ENCODE results near the gene C5orf46.

C5orf46 gene

DNA sequence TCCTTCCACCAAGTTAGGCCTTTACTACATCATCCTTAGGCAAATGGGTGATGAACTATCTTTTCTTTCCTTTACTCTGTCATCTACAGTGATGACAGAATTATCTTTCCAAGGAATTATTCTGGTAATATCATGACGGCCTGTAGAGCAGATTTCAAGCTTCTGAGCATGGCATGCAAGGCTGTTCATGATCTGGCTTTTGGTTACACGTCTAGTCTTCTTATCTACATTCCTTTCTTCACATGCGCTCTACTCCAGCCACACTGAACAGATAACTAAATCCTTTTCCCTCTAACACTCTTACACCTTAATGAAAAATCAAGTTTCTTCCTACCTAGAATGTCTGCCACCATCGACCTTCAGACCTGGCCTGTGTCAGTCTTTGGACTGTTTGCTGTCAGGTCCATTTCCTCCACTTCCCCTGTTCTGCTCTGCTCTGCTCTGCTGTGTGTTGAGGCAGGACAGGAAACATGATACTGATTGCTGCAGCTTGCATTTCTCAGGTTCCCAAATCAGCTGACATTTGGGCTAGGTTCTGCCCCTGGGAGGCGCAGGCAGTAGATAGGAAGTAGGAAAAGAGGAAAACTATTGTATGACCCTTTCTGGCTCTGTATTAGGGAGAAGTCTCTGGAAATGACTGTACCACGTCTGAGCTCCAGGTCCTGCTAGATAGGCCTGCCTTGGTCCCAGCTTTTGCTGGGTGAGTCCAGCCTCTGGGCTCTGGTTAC lies 23.6 kb downstream of the C5orf46 start:
- Histone ChIP-seq H3K4me3 (ENCODE audit: low read length) (no peak overlapping the region), H3K27ac (ENCODE audit: low read depth, low read length) (no peak overlapping the region), H3K79me2 (ENCODE audit: control insufficient read depth, low read length) (no peaks in the 10 kb centered on the region), H3K27me3 (ENCODE audit: control insufficient read depth, low read length) (peaks cover 15% of the 10 kb centered on the region), H3K9me2 (replicated peaks; ENCODE audit: control insufficient read depth, low read length) (no peaks in the 10 kb centered on the region), H3K4me2 (ENCODE audit: low read length) (no peak overlapping the region), H3K36me3 (ENCODE audit: control insufficient read depth, low read length) (no peaks in the 10 kb centered on the region), H3F3A (ENCODE audit: control insufficient read depth, insufficient read depth) (no peaks in the 10 kb centered on the region), H4K20me1 (ENCODE audit: control insufficient read depth, insufficient read depth, low read depth, low read length) (no peaks in the 10 kb centered on the region), H3K4me1 (ENCODE audit: control insufficient read depth, low read length) (no peaks in the 10 kb centered on the region), H3K9me3 (ENCODE audit: control insufficient read depth, insufficient read depth, low read length) (no peaks in the 10 kb centered on the region)
- TF ChIP-seq EZH2phosphoT487 (IDR thresholded peaks at IDR 0.05; ENCODE audit: borderline replicate concordance, low read length) = no peak
- TF ChIP-seq, protein P1, sequence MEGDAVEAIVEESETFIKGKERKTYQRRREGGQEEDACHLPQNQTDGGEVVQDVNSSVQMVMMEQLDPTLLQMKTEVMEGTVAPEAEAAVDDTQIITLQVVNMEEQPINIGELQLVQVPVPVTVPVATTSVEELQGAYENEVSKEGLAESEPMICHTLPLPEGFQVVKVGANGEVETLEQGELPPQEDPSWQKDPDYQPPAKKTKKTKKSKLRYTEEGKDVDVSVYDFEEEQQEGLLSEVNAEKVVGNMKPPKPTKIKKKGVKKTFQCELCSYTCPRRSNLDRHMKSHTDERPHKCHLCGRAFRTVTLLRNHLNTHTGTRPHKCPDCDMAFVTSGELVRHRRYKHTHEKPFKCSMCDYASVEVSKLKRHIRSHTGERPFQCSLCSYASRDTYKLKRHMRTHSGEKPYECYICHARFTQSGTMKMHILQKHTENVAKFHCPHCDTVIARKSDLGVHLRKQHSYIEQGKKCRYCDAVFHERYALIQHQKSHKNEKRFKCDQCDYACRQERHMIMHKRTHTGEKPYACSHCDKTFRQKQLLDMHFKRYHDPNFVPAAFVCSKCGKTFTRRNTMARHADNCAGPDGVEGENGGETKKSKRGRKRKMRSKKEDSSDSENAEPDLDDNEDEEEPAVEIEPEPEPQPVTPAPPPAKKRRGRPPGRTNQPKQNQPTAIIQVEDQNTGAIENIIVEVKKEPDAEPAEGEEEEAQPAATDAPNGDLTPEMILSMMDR (IDR thresholded peaks at IDR 0.05; ENCODE audit: low read depth, low read length, poor library complexity, severe bottlenecking) = no peak

DNA sequence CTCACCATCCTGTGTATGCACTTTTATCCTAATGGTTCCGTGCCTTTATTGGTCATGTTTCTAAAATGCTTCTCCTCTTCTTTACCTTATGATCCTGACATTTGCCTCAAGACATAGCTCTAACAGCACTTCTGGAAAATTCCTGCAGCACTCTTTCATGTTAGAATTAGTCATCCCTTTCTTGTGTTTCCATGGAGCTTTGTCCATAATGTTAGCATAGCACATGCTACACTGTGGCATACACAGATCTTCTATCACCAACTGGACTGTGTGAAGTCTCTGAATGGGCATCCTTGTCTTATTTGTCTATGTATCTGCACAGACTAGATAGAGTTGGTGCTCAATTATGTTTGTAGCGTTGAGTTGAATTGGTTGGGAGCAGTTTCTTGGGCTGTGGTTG lies 25.9 kb downstream of the C5orf46 start:
- no peaks in the 10 kb centered on the region for H3K9me3 ChIP-seq (ENCODE audit: control insufficient read depth, insufficient read depth, low read length)
- TF ChIP-seq, protein P1 (IDR thresholded peaks at IDR 0.05; ENCODE audit: low read depth, low read length, poor library complexity, severe bottlenecking) = no peak
- TF ChIP-seq EZH2phosphoT487 (IDR thresholded peaks at IDR 0.05; ENCODE audit: borderline replicate concordance, low read length) = no peak

DNA sequence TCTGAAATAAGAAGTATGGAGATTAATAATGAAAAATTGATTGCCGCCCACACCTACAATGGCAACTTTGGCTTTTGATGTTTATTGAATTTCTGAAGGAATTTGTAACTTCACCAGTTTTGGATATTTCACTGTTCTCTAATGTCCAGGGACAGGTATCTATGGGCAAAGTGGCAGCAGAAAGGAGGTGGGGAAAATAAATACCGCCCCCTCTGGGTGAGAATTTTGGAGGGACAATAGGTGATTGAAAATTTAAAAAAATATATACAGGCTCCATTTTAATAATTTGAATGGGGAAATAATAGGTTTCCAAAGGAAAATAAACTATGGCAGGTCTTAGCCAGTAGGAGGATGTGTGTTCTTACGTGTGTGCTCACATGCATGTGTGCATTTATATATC lies 26.6 kb downstream of the C5orf46 start:
- Histone ChIP-seq H3F3A (ENCODE audit: control insufficient read depth, insufficient read depth) (no peaks in the 10 kb centered on the region), H3K4me2 (ENCODE audit: low read length) (no peak overlapping the region), H4K20me1 (ENCODE audit: control insufficient read depth, insufficient read depth, low read depth, low read length) (no peaks in the 10 kb centered on the region), H3K9me3 (ENCODE audit: control insufficient read depth, insufficient read depth, low read length) (no peaks in the 10 kb centered on the region), H3K79me2 (ENCODE audit: control insufficient read depth, low read length) (no peaks in the 10 kb centered on the region), H3K4me1 (ENCODE audit: control insufficient read depth, low read length) (no peaks in the 10 kb centered on the region), H3K4me3 (ENCODE audit: low read length) (no peak overlapping the region), H3K36me3 (ENCODE audit: control insufficient read depth, low read length) (no peaks in the 10 kb centered on the region), H3K27me3 (ENCODE audit: control insufficient read depth, low read length) (peaks cover 22% of the 10 kb centered on the region), H3K27ac (ENCODE audit: low read depth, low read length) (no peak overlapping the region), H3K9me2 (replicated peaks; ENCODE audit: control insufficient read depth, low read length) (no peaks in the 10 kb centered on the region)
- TF ChIP-seq, protein P1 (IDR thresholded peaks at IDR 0.05; ENCODE audit: low read depth, low read length, poor library complexity, severe bottlenecking) = no peak
- TF ChIP-seq EZH2phosphoT487 (IDR thresholded peaks at IDR 0.05; ENCODE audit: borderline replicate concordance, low read length) = no peak

More for the DNA sequence above, 25.9 kb downstream of the C5orf46 start:
- Histone ChIP-seq H3F3A (ENCODE audit: control insufficient read depth, insufficient read depth) (no peaks in the 10 kb centered on the region), H3K79me2 (ENCODE audit: control insufficient read depth, low read length) (no peaks in the 10 kb centered on the region), H3K9me2 (replicated peaks; ENCODE audit: control insufficient read depth, low read length) (no peaks in the 10 kb centered on the region), H3K27ac (ENCODE audit: low read depth, low read length) (no peak overlapping the region), H3K4me2 (ENCODE audit: low read length) (no peak overlapping the region), H3K4me1 (ENCODE audit: control insufficient read depth, low read length) (no peaks in the 10 kb centered on the region), H3K36me3 (ENCODE audit: control insufficient read depth, low read length) (no peaks in the 10 kb centered on the region), H3K4me3 (ENCODE audit: low read length) (no peak overlapping the region), H4K20me1 (ENCODE audit: control insufficient read depth, insufficient read depth, low read depth, low read length) (no peaks in the 10 kb centered on the region), H3K27me3 (ENCODE audit: control insufficient read depth, low read length) (peaks cover 22% of the 10 kb centered on the region)

Measured in DOHH2 (cell line).